Suprapubic skin (tissue), 4 donors: Measurements from ENCODE around the gene EXOSC2.

Experiments
- CTCF ChIP-seq, 2 donors: fragments of 200-600 bp in 1 of 2; fragments of 450-650 bp in 1 of 2; sonication (generic) in 1 of 2; IDR thresholded peaks; one replicate each; pipeline ENCODE4 v1.5.1; 2016 to 2019; ENCODE audit warnings: antibody characterized with exemption in 2 of 2, mild to moderate bottlenecking in 1 of 2, moderate library complexity in 1 of 2
- EP300 ChIP-seq: sonication (generic); formaldehyde crosslinking; IDR thresholded peaks from one replicate; pipeline ENCODE4 v1.6.1; 2017; ENCODE audit warnings: antibody characterized with exemption
- POLR2A ChIP-seq, 2 donors: fragments of 450-650 bp; IDR thresholded peaks; one replicate each; pipeline ENCODE4 v1.6.1; 2017; ENCODE audit warnings: antibody characterized with exemption in 2 of 2, mild to moderate bottlenecking in 2 of 2, moderate library complexity in 2 of 2
- POLR2AphosphoS5 ChIP-seq, 3 donors: sonication (generic); formaldehyde crosslinking; IDR thresholded peaks; one replicate each; pipeline ENCODE4 v1.6.1; 2017; ENCODE audit warnings: antibody characterized with exemption in 3 of 3

- TF ChIP-seq EP300 (no peak), POLR2A (IDR thresholded peaks at IDR 0.05) (no peak), CTCF (IDR thresholded peaks at IDR 0.05) (no peak), POLR2AphosphoS5 (IDR thresholded peaks at IDR 0.05) (no peak)
These were observed 45.5 kb downstream of the EXOSC2 start for GRCh38 chr9:130739081-130739480.
